Activated naive CD4-positive, alpha-beta T cell treated with anti-CD3 and anti-CD28 coated beads for 36 hours (primary cell): ENCODE results near the gene EXPH5. TPM values are rescaled to one million over a fixed set of nuclear protein-coding genes. Genes with fewer than 3 reads are reported as not detected.
A peak's percentile ranks its signal among the peaks of the same experiment; 100 is the strongest.
"Not testable (repeated sequence)": the region's sequence is repeated elsewhere in the genome, so short reads cannot be mapped to it uniquely, and the experiment has no call there.

Experiments
- CTCF ChIA-PET: fragments of 350-600 bp; sonication (Branson Sonifier 250); formaldehyde crosslinking; loops from one replicate; lab custom pipeline; 2021; ENCODE audit warnings: antibody characterized with exemption; lab: Charles Lee
- DNase-seq: peaks from one replicate; pipeline ENCODE4 v3.0.0-alpha.2; 2020
- H3K27ac Mint-ChIP-seq: one replicate; pipeline ENCODE4 v1.8.0; 2021; ENCODE audit warnings: mild to moderate bottlenecking, mixed read lengths
- H3K27me3 Mint-ChIP-seq: one replicate; pipeline ENCODE4 v1.8.0; 2021; ENCODE audit warnings: low read depth, mixed read lengths
- H3K36me3 Mint-ChIP-seq: one replicate; pipeline ENCODE4 v1.8.0; 2021; ENCODE audit warnings: low read depth, mixed read lengths
- H3K4me1 Mint-ChIP-seq: one replicate; pipeline ENCODE4 v1.8.0; 2021; ENCODE audit warnings: low read depth, mixed read lengths
- H3K4me3 Mint-ChIP-seq: one replicate; pipeline ENCODE4 v1.8.0; 2021; ENCODE audit warnings: mild to moderate bottlenecking, moderate library complexity, mixed read lengths
- H3K9me3 Mint-ChIP-seq: one replicate; pipeline ENCODE4 v1.8.0; 2021; ENCODE audit warnings: mixed read lengths
- intact Hi-C: fragments of 100-400 bp; cut with micrococcal nuclease; formaldehyde crosslinking; loops from one replicate; pipeline ENCODE4 v1.15.1; 2023
- total RNA-seq, 2 experiments: library from RNA; stranded (reverse); gene quantifications; one replicate each; pipeline ENCODE4 v1.2.3, GENCODE V29; 2021

Gene EXPH5, protein sequence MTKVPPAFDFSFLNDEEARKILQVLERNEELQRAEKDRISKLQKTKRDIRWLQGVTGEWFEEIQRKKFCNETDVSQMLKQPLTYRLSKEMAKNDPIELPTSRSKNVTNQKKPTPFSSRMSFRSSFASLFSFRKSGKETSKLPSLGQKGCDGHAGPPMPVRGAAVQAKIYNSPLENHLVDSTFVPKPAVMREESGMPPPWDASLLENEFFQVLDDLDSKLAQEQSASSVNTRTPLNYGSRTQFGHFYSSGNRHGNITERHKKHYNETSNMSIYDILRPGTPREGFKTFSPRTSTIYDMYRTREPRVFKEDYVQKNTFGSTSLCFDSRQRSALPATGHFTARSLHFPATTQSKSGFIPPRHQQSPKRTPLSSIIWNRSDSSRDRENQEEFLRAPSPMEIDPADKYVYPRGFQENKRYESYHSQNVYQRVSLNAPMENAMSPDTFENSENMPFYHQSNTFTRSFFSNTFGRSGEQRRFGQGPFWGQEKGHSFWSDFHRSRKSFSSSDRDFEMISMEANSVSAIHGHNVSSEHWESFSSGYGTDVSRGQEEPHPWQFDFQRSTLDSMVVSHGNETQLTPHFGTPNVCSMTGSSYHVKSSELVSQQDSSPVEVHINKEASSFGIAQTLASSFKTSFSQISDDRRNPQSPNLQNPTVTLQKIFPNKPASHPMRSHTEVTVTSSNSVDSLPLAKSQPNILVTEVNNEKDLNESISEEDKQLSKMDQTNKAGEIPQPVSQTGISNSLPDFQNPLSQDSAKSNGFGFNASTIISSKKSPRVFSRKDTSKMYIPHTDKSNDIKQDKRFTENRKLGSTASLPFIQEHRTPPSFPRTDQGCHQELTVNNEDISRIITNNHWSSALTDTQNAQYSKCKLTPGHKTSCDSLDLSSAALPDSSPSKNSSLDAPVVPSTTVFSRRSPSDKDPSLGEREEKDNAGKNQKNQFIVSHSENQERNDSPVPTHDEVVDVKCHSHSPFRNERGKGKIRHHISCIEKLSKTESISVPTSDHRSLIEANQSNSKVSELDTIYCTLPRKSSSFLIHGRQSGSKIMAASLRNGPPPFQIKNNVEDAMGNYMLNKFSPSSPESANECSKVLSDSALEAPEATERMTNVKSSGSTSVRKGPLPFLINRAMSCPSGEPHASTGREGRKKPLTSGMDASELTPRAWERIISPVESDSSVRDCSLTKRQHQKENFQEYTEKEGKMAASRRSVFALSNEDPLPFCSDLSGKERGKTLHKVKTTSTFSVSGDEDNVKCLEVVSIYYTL (N-terminal part only)
- 1 to 10 TPM; 2.9 to 3.3 TPM for total RNA-seq

DNA sequence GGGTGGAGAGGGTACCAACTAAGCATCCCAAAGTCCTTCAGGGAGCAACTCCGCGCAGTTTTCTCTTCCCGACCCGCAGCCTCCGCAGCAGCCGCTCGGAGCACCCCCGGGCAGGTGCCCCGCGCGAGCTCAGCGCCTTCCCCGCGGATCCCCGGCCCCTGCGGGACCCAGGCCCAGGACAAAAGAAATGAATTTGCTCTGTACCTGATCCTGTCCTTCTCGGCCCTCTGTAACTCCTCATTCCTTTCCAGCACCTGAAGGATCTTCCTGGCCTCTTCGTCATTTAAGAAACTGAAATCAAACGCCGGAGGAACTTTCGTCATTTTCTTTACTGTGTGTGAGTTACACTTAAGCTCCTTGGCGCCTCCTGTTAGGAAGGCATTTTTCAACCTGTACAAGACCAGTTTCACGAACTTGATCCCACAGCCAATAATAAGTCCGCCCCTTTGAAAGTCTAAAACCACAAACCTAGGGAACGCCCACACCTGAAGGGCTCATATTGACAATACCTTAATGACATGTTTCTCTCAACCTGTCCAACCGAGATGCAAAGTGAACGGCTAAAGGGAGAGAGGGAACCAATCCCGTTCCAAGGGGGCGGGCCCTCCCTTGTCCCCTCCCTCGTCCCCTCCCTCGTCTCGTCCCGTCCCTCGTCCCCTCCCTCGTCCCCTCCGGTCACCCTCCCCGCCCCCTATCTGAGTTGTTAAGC is at the start of gene EXPH5:
TSS of gene EXPH5 (minus strand) at position 555 of the 709 bp plus-strand sequence. CDS start at position 323, 232 bp downstream.
- CTCF ChIA-PET = no interaction called here
- H3K27me3 Mint-ChIP-seq = peaks cover 3% of the 10 kb centered on the region
- no peaks in the 10 kb centered on the region for H3K36me3 Mint-ChIP-seq
- intact Hi-C loops = loop anchor here (1.0 to 5.0 kb wide), 11 partner anchors 21 to 585 kb away; partner anchors contain the start of genes ACAT1, C11orf65, CUL5 and NPAT
- H3K4me1 Mint-ChIP-seq = peaks cover 13% of the 10 kb centered on the region
- peak within 1 kb of the TSS; percentile 54 for H3K27ac Mint-ChIP-seq
- DNase-seq = peak; percentile 95
- H3K4me3 Mint-ChIP-seq = peak within 1 kb of the TSS; percentile 88
- no peaks in the 10 kb centered on the region for H3K9me3 Mint-ChIP-seq

DNA sequence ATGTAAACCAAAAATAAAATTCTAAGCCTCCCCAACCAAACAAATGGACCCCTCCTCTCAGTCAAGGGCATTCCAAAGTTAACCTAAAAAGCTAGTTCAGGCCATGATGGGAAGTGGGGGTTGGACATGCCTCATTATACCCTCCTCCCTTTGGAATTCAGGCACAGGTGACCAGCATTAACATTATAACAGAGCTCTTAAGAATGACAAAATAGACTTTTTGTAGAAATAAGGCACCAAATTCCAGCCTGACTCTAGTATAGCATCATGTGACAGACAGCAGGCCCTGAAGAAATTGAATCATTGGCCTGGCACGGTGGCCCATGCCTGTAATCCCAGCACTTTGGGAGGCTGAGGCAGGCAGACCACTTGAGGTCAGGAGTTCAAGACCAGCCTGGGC is 48.2 kb upstream of the EXPH5 start:
- H3K36me3 Mint-ChIP-seq, H3K4me3 Mint-ChIP-seq, DNase-seq, H3K4me1 Mint-ChIP-seq, intact Hi-C loops, H3K9me3 Mint-ChIP-seq, H3K27ac Mint-ChIP-seq, CTCF ChIA-PET, H3K27me3 Mint-ChIP-seq: not testable (repeated sequence)

DNA sequence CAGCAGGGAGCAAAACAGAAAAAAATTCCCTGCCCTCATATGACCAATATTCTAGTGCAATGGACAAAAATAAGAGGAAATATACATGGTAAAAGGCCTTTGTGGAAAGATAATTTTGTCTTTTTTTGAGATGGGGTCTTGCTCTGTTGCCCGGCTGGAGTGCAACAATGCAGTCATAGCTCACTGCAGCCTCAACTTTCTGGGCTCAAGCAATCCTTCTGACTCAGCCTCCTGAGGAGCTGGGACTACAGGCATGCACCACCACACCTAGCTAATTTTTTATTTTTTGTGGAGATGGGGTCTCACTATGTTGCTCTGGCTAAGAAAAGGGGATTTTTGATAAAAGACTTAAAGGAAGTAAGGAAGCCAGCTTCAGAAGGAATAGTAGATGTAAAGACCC is 45.6 kb upstream of the EXPH5 start:
- H3K4me3 Mint-ChIP-seq = no peak overlapping the region
- intact Hi-C loops = no loop called here
- no peak overlapping the region for H3K27ac Mint-ChIP-seq
- CTCF ChIA-PET = interaction anchor here (1.1 to 1.6 kb wide), 3 partner anchors 9 to 202 kb away, joined by 3 to 6 read pairs (median 4); no protein-coding TSS in a partner anchor
- no peaks in the 10 kb centered on the region for H3K36me3 Mint-ChIP-seq
- no peak for DNase-seq
- no peaks in the 10 kb centered on the region for H3K9me3 Mint-ChIP-seq
- H3K4me1 Mint-ChIP-seq = peaks cover 3% of the 10 kb centered on the region
- H3K27me3 Mint-ChIP-seq = peaks cover 8% of the 10 kb centered on the region

DNA sequence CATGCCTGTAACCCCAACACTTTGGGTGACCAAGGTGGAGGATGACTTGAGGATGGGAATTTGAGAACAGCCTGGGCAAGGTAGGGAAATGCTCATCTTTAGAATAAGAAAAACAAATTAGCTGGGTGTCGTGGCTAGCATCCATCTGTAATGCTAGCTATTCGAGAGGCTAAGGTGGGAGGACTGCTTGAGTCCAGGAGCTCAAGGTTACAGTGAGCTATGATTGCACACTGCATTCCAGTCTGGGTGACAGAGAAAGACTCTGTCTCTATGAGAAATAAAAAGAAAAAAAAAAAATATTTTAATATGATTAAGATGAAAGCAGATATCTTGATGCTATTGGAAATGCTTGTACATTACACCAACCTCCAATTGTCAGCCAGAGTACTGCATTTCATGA is 42.7 kb upstream of the EXPH5 start:
- Mint-ChIP-seq H3K4me3 (no peak overlapping the region), H3K9me3 (no peaks in the 10 kb centered on the region), H3K4me1 (peaks cover 3% of the 10 kb centered on the region), H3K36me3 (no peaks in the 10 kb centered on the region), H3K27ac (no peak overlapping the region), H3K27me3 (peaks cover 11% of the 10 kb centered on the region)
- no peak for DNase-seq
- intact Hi-C loops = no loop called here
- CTCF ChIA-PET = interaction anchor here (0.5 to 2.7 kb wide), 2 partner anchors 10 to 286 kb away, joined by 4 to 9 read pairs; no protein-coding TSS in a partner anchor

DNA sequence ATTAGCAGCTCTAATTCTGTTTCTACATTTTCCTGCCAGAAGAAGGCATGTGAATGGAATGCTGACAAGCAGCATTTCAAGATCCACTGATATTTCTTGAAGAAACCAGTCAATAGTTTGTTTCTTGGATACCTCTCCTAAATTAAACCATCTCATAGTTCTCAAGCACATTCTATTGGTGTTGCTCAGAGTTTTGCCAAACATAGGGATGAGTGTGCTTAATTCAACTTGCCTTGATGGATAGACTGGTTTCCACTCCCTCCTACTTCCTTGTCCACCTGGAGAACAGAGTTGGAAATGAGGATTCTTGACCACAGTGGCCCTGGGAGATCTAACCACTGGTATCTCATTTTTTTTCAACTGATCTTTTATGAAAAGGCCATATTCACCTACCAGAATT is 41.5 kb upstream of the EXPH5 start:
- CTCF ChIA-PET = interaction anchor here (2.7 kb wide), 1 partner anchor 11 kb away, joined by 9 read pairs; no protein-coding TSS in a partner anchor
- peaks cover 11% of the 10 kb centered on the region for H3K27me3 Mint-ChIP-seq
- H3K9me3 Mint-ChIP-seq = no peaks in the 10 kb centered on the region
- intact Hi-C loops = no loop called here
- H3K27ac Mint-ChIP-seq = no peak overlapping the region
- DNase-seq = no peak
- no peaks in the 10 kb centered on the region for H3K36me3 Mint-ChIP-seq
- no peak overlapping the region for H3K4me3 Mint-ChIP-seq
- peaks cover 3% of the 10 kb centered on the region for H3K4me1 Mint-ChIP-seq

DNA sequence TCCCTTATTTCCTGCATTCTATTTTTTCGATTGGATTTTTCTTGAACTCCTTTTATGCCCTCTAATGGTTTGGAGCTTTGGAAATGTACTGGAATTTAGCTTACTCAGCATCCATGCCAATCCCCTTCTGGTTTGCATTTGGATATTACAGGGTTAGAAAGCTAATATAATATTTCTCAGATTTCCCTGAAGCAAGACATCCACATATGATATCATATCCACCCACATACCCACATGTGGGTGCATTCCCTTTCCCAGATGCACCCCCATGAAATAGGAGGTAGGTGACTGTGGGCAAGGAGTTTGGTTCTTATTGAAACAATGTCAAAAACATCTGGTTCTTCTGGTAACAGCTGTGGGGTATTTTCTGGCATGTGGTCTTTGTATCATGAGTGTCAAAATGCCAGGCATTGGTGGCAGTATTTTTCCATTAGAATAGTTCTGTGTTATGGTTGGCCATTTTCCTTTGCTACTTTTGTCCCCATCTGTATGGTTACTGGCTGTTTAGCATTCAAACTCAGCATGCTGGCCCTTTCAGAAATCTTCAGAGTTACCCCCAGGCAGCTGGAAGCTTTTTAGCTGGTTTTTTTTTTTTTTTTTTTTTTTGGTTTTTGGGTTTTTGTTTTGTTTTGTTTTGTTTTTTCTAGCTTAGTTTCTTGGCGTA is 38.6 kb upstream of the EXPH5 start:
- Mint-ChIP-seq H3K27me3 (peaks cover 11% of the 10 kb centered on the region), H3K27ac (no peak overlapping the region), H3K4me3 (no peak overlapping the region), H3K9me3 (no peaks in the 10 kb centered on the region), H3K4me1 (no peaks in the 10 kb centered on the region), H3K36me3 (no peaks in the 10 kb centered on the region)
- CTCF ChIA-PET = interaction anchor here (0.6 to 1.6 kb wide), 4 partner anchors 12 to 210 kb away, joined by 3 to 5 read pairs (median 4); no protein-coding TSS in a partner anchor
- intact Hi-C loops = no loop called here
- DNase-seq = no peak

DNA sequence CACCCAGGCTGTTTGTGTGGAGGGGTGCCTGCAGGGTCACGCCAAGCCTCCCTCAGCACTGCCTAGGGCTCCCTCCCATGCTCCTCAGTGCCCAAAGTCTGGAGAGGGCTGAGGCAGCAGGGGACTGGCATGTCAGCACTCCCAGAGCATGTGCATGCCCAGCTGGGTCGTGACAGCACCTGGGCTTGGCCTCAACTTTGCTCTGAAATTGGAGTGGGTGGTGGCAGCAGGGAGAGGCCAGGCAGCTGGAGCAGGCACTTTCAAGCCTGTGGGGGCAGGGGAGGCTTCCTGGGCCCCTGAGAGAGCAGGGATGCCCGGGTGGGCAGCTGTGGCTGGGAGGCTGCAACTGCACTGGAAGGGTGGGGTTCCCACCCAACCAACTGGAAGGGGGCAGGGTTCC is 35.7 kb upstream of the EXPH5 start:
- H3K36me3 Mint-ChIP-seq = no peaks in the 10 kb centered on the region
- peaks cover 3% of the 10 kb centered on the region for H3K27me3 Mint-ChIP-seq
- intact Hi-C loops = loop anchor here (10.0 kb wide), 1 partner anchor 784 kb away; no protein-coding TSS in a partner anchor
- CTCF ChIA-PET = interaction anchor here (0.6 kb wide), 1 partner anchor 240 kb away, joined by 4 read pairs; no protein-coding TSS in a partner anchor
- H3K4me3 Mint-ChIP-seq = no peak overlapping the region
- H3K4me1 Mint-ChIP-seq = peaks cover 9% of the 10 kb centered on the region
- H3K27ac Mint-ChIP-seq = no peak overlapping the region
- no peak for DNase-seq
- H3K9me3 Mint-ChIP-seq = no peaks in the 10 kb centered on the region

DNA sequence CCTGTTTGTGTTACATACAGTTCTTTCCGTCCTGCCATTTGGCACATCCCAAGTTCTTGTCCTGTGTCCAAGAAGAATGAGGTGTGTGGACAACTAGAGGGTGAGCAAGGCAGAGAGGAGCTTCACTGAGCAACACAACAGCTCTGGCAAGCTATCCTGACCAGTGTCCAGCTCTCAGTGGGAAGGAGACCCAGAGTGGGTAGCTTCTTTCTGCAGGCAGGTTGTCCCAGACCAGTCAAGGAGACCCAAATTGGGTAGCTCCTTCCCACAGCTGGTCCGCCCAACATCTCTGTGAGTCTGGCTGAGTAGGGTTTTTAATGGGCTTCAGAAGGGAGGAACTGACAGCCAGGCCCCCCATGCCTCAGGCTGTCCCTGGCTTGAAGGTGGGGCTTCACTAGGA is 35.2 kb upstream of the EXPH5 start:
- intact Hi-C loops = loop anchor here (10.0 kb wide), 1 partner anchor 784 kb away; no protein-coding TSS in a partner anchor
- H3K4me3 Mint-ChIP-seq = no peak overlapping the region

DNA sequence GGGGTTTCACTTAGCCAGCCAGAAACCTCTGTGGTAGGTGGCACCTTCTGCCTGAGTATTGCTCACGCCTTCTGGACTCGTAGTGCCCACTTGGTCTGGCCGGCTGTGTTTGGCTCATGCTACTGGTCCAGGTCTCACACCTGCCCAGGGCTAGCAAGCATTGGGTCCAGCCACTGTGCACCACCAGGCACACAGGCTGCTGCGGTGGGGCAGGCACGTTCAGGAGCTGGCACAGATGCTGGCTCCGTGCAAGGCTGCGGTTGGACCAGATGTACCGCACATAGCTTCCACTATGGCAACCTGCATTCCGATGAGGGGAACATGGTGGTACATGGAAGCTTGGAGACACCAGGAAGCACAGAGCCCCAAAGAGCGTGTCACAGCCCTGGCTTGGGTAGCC is 34.8 kb upstream of the EXPH5 start:
- no peak overlapping the region for H3K27ac Mint-ChIP-seq
- intact Hi-C loops = loop anchor here (10.0 kb wide), 1 partner anchor 784 kb away; no protein-coding TSS in a partner anchor
- DNase-seq = no peak
- no peaks in the 10 kb centered on the region for H3K9me3 Mint-ChIP-seq
- no peak overlapping the region for H3K4me3 Mint-ChIP-seq
- peaks cover 5% of the 10 kb centered on the region for H3K27me3 Mint-ChIP-seq
- peaks cover 11% of the 10 kb centered on the region for H3K4me1 Mint-ChIP-seq
- no peaks in the 10 kb centered on the region for H3K36me3 Mint-ChIP-seq
- CTCF ChIA-PET = no interaction called here

More for the DNA sequence above, 35.2 kb upstream of the EXPH5 start:
- CTCF ChIA-PET = no interaction called here
- peaks cover 11% of the 10 kb centered on the region for H3K4me1 Mint-ChIP-seq
- H3K9me3 Mint-ChIP-seq = no peaks in the 10 kb centered on the region
- no peak for DNase-seq
- peaks cover 3% of the 10 kb centered on the region for H3K27me3 Mint-ChIP-seq
- no peaks in the 10 kb centered on the region for H3K36me3 Mint-ChIP-seq
- no peak overlapping the region for H3K27ac Mint-ChIP-seq

DNA sequence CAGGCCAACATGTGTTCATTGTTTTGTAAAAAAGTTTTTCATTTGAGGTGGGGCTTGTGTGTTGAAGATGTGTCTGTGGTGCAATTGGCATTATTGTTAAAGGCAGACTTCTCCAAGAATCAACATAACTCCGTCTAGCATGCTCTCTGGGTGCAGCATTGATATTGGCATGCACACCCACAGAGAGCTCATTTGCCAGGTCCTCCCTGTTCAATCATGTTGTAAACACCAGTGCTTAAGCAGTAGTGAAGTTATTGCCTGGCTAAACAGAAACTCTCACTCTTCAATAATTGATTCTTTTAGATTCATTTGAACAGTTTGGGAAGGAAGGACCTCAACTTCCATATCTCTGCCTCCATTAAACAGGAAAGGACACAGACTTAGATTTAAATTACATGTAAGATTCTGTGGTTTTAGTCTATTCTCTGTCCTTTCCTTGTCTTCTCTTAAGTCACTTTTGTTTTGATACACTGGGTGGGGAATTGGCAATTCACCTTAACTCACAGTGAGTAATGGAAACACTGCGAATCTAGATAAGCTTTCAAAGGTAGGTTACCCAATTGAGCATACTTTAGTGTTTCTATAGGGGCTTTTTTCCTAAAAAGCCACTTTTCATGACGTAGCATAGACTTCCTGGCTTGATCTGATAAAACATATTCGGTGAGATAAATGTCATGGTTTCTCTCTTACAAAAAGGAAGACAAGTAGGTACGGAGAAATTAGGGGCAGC is 30.8 kb upstream of the EXPH5 start:
- DNase-seq = no peak
- H3K27ac Mint-ChIP-seq = no peak overlapping the region
- H3K27me3 Mint-ChIP-seq = peaks cover 6% of the 10 kb centered on the region
- CTCF ChIA-PET = no interaction called here
- H3K4me3 Mint-ChIP-seq = no peak overlapping the region
- intact Hi-C loops = loop anchor here (5.0 to 10.0 kb wide), 2 partner anchors 780 to 1723 kb away; no protein-coding TSS in a partner anchor
- peaks cover 24% of the 10 kb centered on the region for H3K4me1 Mint-ChIP-seq
- no peaks in the 10 kb centered on the region for H3K36me3 Mint-ChIP-seq
- no peaks in the 10 kb centered on the region for H3K9me3 Mint-ChIP-seq
